ENCODE results near the gene NEDD4L. TPM values are rescaled to one million over a fixed set of nuclear protein-coding genes. Genes with fewer than 3 reads are reported as not detected.

The NEDD4L gene
- total and polyA plus RNA-seq, 10 of the 15 experiments (the other 5 are each of a cell fraction or from before 2014, with no cell fraction given), result 7.4 to 24.0 (median 17.7) TPM

DNA sequence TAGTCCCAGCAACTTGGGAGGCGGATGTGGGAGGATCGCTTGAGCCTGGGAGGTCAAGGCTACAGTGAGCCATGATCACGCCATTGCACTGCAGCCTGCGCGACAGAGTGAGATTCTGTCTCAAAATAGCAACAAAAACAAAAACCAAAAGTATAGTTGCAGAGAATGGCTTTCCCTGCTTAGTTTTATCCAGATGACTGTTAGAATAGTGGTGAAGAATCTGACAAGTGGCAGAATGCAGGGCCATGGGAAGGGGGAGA, 53.8 kb downstream of the NEDD4L start:
- H2AFZ ChIP-seq (ENCODE audit: control insufficient read depth, low read depth, low read length), result no peak overlapping the region
- no peaks in the 10 kb centered on the region for H3K27me3 ChIP-seq (replicated peaks in 1 of 2; ENCODE audit: control insufficient read depth in 2 of 2, insufficient read depth in 2 of 2, low read length in 1 of 2)
- SMC1A ChIA-PET (ENCODE audit: uncharacterized antibody, unreplicated experiment), result interaction anchor here (1.4 to 5.3 kb wide), 3 partner anchors 11 to 44 kb away, joined by 4 to 43 read pairs (median 39); no protein-coding TSS in a partner anchor
- ATAC-seq (no peak), FAIRE-seq (no peak), DNase-seq (ENCODE audit: low read depth, low spot score) (no peak)
- H3K9me3 ChIP-seq (replicated peaks; ENCODE audit: control insufficient read depth, insufficient read depth, low read length), result no peaks in the 10 kb centered on the region
- H3K79me2 ChIP-seq (ENCODE audit: control insufficient read depth, insufficient read depth, low read length), result no peaks in the 10 kb centered on the region
- intact Hi-C loops (cut with micrococcal nuclease; ENCODE audit: unreplicated experiment), result no loop called here
- no TSS peak for BruUV-seq (replicated peaks)
- no peaks in the 10 kb centered on the region for H4K20me1 ChIP-seq (ENCODE audit: control insufficient read depth, insufficient read depth)
- no peak overlapping the region for H3K4me2 ChIP-seq (ENCODE audit: control insufficient read depth, insufficient read depth)
- H3K9ac ChIP-seq (ENCODE audit: control insufficient read depth, insufficient read depth, low read length), result no peak overlapping the region
- H3K4me3 ChIP-seq, result no peak overlapping the region
- WGBS (ENCODE audit: insufficient coverage, insufficient replicate concordance, low lambda C conversion rate, missing lambda C conversion rate), result 97% methylated on average over 5 of the region's 5 CpGs
- CTCF ChIA-PET, result no interaction called here
- no peak overlapping the region for H3K27ac ChIP-seq (ENCODE audit: control insufficient read depth, insufficient read depth)
- in situ Hi-C loops (cut with MboI), result no loop called here
- RAD21 ChIA-PET (ENCODE audit: unreplicated experiment), result interaction anchor here (1.4 kb wide), 1 partner anchor 46 kb away, joined by 4 read pairs; no protein-coding TSS in a partner anchor
- TF ChIP-seq ZBTB33 (IDR thresholded peaks at IDR 0.05) (peak; percentile 78; the same call in 1 of the 2 replicates), RAD51 (IDR thresholded peaks at IDR 0.05) (no peak), STAT1 (conservative IDR thresholded peaks at IDR 0.05) (no peak), NBN (IDR thresholded peaks at IDR 0.05) (no peak), MLLT1 (IDR thresholded peaks at IDR 0.05) (peak; percentile 66), BCL11A (IDR thresholded peaks at IDR 0.05; ENCODE audit: low read depth, low read length) (no peak), TCF7 (IDR thresholded peaks at IDR 0.05; ENCODE audit: borderline replicate concordance) (no peak), NR2C2 (IDR thresholded peaks at IDR 0.05; ENCODE audit: borderline replicate concordance, control insufficient read depth, insufficient read length, low read depth) (no peak), ZNF592 (IDR thresholded peaks at IDR 0.05) (no peak), KAT2A (conservative IDR thresholded peaks at IDR 0.05; ENCODE audit: control insufficient read depth, low read depth, low read length) (no peak)
- TF ChIP-seq, protein P1, sequence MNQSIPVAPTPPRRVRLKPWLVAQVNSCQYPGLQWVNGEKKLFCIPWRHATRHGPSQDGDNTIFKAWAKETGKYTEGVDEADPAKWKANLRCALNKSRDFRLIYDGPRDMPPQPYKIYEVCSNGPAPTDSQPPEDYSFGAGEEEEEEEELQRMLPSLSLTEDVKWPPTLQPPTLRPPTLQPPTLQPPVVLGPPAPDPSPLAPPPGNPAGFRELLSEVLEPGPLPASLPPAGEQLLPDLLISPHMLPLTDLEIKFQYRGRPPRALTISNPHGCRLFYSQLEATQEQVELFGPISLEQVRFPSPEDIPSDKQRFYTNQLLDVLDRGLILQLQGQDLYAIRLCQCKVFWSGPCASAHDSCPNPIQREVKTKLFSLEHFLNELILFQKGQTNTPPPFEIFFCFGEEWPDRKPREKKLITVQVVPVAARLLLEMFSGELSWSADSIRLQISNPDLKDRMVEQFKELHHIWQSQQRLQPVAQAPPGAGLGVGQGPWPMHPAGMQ (IDR thresholded peaks at IDR 0.05; ENCODE audit: borderline replicate concordance), result no peak
- TF ChIP-seq, protein P2, sequence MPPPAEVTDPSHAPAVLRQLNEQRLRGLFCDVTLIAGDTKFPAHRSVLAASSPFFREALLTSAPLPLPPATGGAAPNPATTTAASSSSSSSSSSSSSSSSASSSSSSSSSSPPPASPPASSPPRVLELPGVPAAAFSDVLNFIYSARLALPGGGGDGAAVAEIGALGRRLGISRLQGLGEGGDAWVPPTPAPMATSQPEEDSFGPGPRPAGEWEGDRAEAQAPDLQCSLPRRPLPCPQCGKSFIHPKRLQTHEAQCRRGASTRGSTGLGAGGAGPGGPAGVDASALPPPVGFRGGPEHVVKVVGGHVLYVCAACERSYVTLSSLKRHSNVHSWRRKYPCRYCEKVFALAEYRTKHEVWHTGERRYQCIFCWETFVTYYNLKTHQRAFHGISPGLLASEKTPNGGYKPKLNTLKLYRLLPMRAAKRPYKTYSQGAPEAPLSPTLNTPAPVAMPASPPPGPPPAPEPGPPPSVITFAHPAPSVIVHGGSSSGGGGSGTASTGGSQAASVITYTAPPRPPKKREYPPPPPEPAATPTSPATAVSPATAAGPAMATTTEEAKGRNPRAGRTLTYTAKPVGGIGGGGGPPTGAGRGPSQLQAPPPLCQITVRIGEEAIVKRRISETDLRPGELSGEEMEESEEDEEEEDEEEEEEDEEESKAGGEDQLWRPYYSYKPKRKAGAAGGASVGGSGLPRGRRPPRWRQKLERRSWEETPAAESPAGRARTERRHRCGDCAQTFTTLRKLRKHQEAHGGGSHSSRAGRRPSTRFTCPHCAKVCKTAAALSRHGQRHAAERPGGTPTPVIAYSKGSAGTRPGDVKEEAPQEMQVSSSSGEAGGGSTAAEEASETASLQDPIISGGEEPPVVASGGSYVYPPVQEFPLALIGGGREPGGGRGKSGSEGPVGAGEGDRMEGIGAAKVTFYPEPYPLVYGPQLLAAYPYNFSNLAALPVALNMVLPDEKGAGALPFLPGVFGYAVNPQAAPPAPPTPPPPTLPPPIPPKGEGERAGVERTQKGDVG (CRISPR knock-in tag; IDR thresholded peaks at IDR 0.05), result no peak
- no peaks in the 10 kb centered on the region for H3K36me3 ChIP-seq (ENCODE audit: control insufficient read depth in 2 of 2, insufficient read depth in 2 of 2, low read length in 1 of 2)
- peaks cover 11% of the 10 kb centered on the region for H3K4me1 ChIP-seq (ENCODE audit: control insufficient read depth, insufficient read depth, low read length)
- POLR2A ChIA-PET, result interaction anchor here (5.3 kb wide), 1 partner anchor 13 kb away, joined by 46 read pairs; no protein-coding TSS in a partner anchor
